ENCODE results near the gene MED13L.

The MED13L gene

GRCh38 chr12:115945491-115945885, 332.0 kb downstream of the MED13L start:
- no peak for TF ChIP-seq SIN3A (IDR thresholded peaks at IDR 0.05; ENCODE audit: borderline replicate concordance, insufficient read depth, low read length)
- no peak for TF ChIP-seq REST (IDR thresholded peaks at IDR 0.05; ENCODE audit: insufficient read depth in 1 of 2, low read depth in 2 of 2, low read length in 2 of 2)
- no peak for TF ChIP-seq FOXP2 (optimal IDR thresholded peaks at IDR 0.05; ENCODE audit: borderline replicate concordance, extremely low read depth, extremely low read length, insufficient read depth)
- TF ChIP-seq TAF1 (IDR thresholded peaks at IDR 0.05; ENCODE audit: borderline replicate concordance, insufficient read depth, low read length), result no peak
- TF ChIP-seq POLR2AphosphoS5 (IDR thresholded peaks at IDR 0.05; ENCODE audit: low read depth, low read length), result no peak

- TF ChIP-seq FOXP2 (optimal IDR thresholded peaks at IDR 0.05; ENCODE audit: borderline replicate concordance, extremely low read depth, extremely low read length, insufficient read depth), result no peak
- TF ChIP-seq TAF1 (IDR thresholded peaks at IDR 0.05; ENCODE audit: borderline replicate concordance, insufficient read depth, low read length), result no peak
- TF ChIP-seq POLR2AphosphoS5 (IDR thresholded peaks at IDR 0.05; ENCODE audit: low read depth, low read length), result no peak
- TF ChIP-seq SIN3A (IDR thresholded peaks at IDR 0.05; ENCODE audit: borderline replicate concordance, insufficient read depth, low read length), result no peak
- no peak for TF ChIP-seq REST (IDR thresholded peaks at IDR 0.05; ENCODE audit: insufficient read depth in 1 of 2, low read depth in 2 of 2, low read length in 2 of 2)
Measured at GRCh38 chr12:115944837-115945490, 332.5 kb downstream of the MED13L start.

GRCh38 chr12:115944392-115944742, 333.1 kb downstream of the MED13L start:
- TF ChIP-seq REST (IDR thresholded peaks at IDR 0.05; ENCODE audit: insufficient read depth in 1 of 2, low read depth in 2 of 2, low read length in 2 of 2) (no peak), TAF1 (IDR thresholded peaks at IDR 0.05; ENCODE audit: borderline replicate concordance, insufficient read depth, low read length) (no peak), POLR2AphosphoS5 (IDR thresholded peaks at IDR 0.05; ENCODE audit: low read depth, low read length) (no peak), SIN3A (IDR thresholded peaks at IDR 0.05; ENCODE audit: borderline replicate concordance, insufficient read depth, low read length) (no peak), FOXP2 (optimal IDR thresholded peaks at IDR 0.05; ENCODE audit: borderline replicate concordance, extremely low read depth, extremely low read length, insufficient read depth) (no peak)

GRCh38 chr12:115943630-115944391, 333.7 kb downstream of the MED13L start:
- no peak for TF ChIP-seq REST (IDR thresholded peaks at IDR 0.05; ENCODE audit: insufficient read depth in 1 of 2, low read depth in 2 of 2, low read length in 2 of 2)
- TF ChIP-seq FOXP2 (optimal IDR thresholded peaks at IDR 0.05; ENCODE audit: borderline replicate concordance, extremely low read depth, extremely low read length, insufficient read depth), result no peak
- no peak for TF ChIP-seq TAF1 (IDR thresholded peaks at IDR 0.05; ENCODE audit: borderline replicate concordance, insufficient read depth, low read length)
- no peak for TF ChIP-seq POLR2AphosphoS5 (IDR thresholded peaks at IDR 0.05; ENCODE audit: low read depth, low read length)
- no peak for TF ChIP-seq SIN3A (IDR thresholded peaks at IDR 0.05; ENCODE audit: borderline replicate concordance, insufficient read depth, low read length)

All from PFSK-1 (cell line).